ENCODE measurements around the gene MBP. TPM values are rescaled to one million over a fixed set of nuclear protein-coding genes. Genes with fewer than 3 reads are reported as not detected.

Gene MBP
- total RNA-seq, 1 donor: 25.8 TPM

GRCh38 chr18:76931171-76931570 lies 201.4 kb downstream of the MBP start:
- DNase-seq (ENCODE audit: low read depth): no peak
- TF ChIP-seq CTCF (IDR thresholded peaks at IDR 0.05; ENCODE audit: insufficient read depth, low read length): no peak
- H3K4me3 ChIP-seq (ENCODE audit: low read depth, low read length): no peak overlapping the region

Other genes with a start within 250 kb of the MBP start
- gene GALR1, start 117.1 kb upstream of the MBP start, total RNA-seq (ENCODE audit: low replicate concordance): under 0.01 TPM in 1 of 2 replicates, not detected in the other

All from fibroblast of the aortic adventitia (primary cell).